ENCODE measurements around the gene PSMB11.

PSMB11 gene

DNA sequence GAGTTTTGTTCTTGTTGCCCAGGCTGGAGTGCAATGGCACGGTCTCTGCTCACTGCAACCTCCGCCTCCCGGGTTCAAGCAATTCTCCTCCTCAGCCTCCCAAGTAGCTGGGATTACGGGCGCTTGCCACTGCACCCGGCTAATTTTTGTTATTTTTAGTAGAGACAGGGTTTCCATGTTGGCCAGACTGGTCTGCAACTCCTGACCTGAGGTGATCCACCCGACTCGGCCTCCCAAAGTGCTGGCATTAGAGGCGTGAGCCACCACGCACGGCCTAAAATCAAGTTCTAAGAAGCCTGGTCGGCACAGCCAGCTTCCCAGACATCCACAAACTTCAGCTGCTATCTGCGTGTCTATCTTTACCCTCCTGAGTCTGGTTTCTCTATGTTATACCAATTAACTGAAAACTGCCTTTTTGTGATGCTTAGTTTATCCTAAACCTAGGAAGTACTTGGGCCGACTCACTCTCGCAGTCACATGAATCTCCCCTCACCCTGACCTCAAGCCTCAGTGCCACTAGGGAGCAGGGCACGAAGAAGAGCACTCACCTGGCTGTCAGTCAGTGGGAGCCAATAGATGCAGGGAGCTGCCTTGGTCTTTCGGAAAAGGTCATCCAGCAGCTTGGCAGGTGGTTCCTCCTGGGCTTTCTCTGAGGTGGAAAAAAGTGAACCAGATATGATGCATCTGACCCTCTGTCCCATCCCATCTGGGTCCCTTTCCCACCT lies 18.7 kb downstream of the PSMB11 start:
- DNase-seq: no peak

DNA sequence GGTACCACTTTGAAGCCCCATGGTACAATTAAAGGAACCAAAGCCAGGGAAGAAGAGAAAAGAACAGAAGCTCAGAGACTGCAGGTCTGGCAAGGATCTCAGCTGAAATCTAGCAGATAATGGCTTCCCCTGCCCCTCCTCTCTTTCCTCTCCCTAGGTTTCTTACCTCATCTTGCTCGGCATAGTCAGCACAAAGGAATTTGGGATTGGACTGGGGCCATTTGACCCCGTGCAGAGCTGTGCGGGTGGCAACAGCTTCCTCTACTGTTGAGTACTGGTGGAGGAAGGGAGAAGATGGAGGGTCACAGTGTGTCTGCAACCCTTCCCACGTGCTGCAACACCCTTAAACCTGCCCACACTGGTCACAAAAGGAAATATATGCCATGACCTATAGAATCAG lies 20.0 kb downstream of the PSMB11 start:
- DNase-seq: no peak

DNA sequence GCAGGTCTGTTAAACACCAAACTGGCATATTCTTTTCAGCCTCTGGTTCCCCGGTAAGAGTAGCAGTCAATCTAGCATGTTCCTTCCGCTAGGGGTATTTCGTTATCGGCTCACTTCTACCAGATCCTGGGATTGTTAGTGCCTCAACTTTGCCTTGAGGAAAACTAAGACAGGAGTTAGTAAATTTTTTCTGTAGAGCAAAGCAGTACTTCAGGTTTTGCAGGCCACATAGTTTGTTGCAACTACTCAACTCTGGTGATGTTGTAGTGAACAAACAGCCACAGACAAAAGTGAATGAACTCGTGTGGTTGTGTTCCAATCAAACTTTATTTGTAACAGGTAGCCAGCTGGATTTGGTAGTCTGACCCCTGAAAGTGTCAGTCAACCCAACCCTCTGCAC lies 21.6 kb downstream of the PSMB11 start:
- DNase-seq: no peak

DNA sequence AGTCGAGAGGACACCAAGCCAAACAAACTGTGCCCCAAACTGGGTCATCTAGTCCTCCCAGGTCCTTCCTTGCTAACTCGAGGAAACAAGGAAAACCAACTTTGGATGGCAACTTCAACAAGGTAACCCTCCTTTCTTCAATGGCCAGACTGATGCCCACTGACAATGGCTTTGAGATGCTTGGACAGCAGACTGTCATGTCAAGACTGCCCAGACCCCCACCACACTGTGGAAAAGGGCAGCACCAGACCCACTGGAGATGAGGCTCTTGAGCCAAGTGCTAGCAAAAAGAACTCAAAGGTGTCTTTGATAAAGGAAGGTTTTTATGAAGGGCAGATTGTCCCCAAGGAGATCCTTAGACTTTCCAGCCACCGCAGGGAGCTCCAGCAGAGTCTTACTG lies 24.4 kb downstream of the PSMB11 start:
- DNase-seq: no peak

DNA sequence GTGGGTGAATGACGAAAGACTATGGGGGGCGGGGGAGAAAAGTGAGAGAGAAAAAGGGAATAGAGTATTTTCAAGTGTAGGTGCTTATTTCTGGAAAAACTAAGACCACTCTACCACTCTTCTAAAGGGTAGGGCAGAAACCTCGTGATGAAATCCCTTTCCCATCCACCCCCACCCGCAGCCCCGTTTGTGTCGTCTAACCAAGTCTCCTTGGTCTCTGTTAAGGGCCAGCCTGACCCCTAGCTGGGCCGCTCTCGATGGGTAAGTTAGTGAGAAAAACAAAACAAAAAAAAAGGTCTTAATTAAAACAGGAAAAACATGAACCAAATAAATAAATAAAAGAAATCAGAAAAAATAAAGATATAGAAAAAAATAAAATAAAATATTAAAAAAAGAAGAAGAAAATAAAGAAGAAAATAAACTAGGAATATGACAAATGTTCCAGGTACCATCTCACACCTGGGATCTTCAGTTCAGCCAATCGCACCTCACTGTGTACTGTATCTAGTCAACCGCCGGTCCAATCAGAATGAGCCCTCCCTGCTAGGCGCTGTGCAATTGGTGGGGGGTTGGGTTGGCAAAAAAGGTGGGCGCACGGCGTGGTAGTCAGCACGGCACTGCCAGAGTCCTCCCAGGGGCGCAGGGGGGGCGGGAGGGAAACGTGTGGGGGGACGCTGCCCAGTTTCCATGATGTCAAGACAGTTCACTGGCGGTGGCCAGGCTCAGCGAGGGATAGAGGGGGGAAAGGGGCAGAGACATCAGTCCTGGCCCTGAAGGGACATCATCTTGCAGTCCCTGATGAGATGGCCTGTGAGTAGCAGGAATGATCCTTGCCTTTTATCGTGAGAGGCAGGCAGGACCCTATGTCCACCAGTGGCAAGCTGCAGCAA lies 25.1 kb downstream of the PSMB11 start:
- DNase-seq: no peak

DNA sequence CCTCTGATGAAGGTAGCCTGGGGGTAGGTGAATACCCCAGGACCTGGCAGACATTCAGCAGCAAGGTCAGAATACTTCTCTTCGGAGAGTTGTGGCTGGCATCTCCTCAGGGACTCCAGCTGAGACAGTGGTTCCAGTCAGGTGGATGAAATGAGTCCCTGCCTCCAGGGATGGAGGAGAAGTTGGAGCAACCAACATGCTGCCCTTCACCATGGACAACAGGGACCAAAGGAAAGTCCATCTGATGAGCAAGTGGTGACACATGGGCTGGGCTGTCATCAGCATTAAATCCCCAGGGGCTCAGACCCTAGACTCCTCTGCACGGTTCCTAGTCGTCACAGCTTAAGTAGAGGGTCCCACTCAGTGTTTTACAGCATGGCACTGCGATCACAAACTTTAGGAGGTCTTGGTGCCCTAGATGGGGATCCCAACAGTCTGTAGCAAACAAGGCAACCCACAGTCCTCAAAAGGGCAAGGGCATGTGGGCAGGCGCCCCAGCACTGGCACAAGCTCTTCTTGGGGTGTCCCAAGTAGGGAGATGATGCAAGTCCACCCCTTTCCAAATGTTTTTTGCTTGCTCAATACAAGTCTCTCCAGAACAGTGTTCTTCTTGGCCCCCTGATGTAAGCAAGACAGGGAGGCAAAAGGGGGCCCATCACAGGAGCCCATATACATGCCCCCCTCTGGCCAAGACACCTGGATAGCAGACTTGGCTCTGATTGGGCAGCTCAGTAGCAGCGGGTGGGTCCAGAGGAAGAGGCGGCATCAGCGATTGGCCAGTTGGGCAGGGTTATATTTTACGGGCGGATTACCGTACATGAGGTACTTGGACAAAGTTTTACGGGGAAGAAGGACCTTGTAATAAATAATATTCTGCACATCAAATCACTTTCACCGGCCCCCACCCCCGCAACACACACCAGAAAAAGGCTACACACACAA lies 26.1 kb downstream of the PSMB11 start:
- no peak for DNase-seq

DNA sequence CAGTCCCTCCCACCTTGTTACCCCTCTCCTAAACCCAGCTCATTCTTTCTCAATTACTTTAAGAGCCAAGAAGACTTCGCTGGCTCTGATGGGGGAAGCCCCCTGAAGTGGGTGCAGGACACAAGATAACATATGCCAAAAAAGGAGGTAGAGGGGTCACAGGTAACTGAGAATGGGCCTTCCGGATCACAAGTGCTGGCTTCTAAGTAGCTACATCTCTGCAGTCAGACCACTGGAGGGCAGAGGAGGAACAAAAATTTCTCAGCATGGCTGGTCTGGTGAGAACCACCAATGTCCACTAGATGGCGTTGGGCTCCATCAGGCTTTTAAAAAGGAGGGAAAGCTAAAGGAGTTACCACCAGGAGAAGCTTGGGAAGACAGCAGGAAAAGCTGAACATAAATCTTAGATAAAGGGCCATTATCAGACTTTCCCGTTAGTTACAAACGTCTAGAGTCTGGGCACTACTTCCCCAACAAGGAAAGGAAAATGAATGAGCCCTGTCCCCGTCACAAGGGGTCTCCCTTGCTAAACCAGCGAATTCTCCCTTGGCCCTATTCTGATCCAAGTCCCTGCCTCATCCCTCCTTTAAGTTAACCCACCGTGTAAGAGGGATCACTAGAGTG lies 26.9 kb downstream of the PSMB11 start:
- no peak for DNase-seq

DNA sequence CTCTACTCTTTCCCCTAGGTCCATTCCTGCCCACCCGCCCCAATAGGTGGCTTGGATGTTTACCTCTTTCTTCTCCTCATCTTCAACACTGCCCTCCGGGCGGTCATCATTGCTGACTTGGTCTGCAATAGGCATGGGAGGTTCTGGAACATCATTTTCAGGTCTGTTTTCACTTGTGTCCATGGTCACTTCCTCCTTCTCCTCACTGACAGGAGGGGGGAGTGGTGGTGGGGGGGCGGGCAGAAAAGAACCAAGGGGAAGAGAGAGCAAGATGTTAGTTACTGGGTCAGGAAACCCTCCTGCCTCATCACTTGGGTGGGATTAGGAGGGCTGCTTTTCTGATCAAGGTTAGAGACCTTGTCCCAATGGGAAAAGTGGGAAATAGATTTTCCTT lies 27.4 kb downstream of the PSMB11 start:
- no peak for DNase-seq

DNA sequence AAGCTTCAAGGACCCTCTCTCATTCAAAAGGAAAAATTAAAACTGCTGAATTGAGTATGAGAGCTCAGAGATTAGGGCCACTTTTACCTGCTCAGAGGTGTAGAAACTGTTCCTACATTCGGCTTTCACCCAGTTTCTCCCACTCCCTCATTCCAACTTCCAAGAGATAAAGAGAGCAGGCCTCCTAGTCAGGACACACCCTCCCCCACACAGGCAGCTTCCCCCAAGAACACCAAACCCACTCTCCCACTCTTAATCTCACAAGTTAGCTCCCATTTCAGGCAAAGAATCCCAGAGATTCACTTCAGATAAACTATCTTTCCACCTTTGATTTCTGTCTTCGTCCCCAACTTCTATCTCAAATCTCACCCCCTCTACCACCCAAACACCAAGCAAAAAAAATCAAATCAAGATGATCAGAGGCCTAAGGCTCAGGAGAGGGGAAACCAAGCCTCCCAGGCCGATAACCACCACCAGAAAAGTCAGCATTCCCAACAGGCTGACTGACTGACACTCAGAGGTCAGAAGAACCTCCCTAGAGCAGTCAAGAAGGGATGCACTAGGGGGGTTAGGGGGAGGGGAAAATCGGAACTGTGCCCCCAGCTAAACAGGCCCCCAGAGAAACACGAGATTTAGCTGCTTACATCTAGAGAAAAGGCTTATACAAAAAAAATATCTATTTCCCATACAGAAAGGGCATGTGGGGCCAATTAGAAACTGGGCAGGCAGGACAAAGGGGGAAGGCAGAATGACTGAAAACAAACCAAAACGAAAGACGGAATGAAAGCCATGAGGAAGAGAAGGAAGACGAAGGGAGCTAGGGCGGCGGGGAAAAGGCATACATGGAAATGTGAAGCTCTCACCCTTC lies 28.5 kb downstream of the PSMB11 start:
- no peak for DNase-seq

DNA sequence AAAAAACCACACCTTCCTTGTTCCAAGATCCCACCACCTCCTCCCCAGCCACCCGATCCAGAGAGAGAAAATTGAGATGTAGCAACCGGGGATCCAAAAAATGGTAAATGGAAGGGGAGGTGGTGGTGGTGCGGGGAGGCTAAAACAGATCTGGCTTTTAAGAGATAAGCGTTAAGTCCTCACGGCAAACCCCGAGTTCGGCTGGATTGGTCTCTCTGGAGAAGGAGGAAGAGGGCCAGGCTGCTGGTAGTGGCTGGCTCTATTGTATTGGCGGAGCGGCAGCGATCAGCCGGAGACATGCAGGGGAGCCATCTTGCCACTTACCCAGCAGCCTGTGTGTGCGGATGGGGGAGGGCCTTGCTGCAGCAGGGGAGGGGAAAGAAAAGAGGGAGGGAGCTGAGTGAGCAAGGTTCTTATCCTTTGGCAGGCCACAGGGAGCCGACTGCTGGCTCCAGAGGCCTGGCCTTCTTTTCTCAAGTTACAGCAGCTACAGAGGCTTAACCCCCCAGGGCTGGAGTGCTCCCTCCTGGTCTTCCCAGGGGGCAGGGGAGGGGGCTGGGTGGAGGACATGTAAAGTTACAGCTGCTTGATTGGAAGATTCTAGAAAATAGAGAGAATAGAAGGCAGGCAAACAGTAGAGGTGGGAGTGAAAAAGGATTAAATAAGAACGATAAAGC lies 29.4 kb downstream of the PSMB11 start:
- DNase-seq: no peak

DNA sequence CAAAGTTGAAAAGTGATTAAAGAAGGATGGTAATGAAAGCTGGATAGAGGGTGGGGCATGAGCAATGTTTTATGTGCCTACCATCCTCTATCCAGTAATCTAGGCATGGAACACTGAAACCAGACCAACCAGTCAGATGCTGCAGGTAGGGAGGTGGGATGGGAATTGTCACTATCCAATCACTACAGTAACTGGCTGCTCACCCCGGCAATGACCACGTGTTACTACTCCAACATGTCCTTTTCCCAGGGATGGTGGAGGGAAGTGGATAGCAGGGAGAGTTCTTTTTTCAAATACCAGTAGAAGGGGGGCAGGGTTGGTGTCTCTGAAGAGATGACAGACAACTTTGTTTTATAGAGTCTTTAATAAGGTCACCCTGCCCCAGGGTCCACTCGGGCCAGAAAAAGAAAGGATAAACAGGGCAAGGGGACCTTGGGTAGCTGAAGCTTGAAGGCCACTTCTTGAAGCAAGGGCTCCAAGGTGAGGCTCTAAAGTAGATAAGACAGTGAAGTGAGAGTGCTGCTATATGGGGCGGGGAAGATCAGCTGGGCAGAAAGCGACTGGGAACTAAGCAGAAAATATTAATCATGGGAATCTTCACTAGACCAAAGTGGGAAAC lies 30.0 kb downstream of the PSMB11 start:
- DNase-seq: no peak

DNA sequence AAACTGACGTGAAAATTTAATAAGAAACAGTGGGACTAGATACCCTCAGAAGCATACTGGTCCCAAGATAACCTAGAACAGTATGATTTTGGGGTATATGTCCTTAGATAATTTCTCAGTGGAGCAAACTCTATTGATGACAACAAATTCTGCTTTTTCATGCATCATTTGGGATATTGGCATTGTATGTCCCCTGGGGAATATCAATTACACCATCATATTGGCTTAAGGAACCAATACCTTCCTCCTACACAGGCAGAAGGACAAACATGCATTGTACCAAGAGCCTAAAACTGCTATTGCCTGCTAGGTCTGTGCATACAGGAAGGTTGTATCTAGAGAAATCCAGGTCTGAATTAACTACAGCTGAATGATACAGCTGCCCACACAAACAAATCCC lies 32.9 kb downstream of the PSMB11 start:
- no peak for DNase-seq

DNA sequence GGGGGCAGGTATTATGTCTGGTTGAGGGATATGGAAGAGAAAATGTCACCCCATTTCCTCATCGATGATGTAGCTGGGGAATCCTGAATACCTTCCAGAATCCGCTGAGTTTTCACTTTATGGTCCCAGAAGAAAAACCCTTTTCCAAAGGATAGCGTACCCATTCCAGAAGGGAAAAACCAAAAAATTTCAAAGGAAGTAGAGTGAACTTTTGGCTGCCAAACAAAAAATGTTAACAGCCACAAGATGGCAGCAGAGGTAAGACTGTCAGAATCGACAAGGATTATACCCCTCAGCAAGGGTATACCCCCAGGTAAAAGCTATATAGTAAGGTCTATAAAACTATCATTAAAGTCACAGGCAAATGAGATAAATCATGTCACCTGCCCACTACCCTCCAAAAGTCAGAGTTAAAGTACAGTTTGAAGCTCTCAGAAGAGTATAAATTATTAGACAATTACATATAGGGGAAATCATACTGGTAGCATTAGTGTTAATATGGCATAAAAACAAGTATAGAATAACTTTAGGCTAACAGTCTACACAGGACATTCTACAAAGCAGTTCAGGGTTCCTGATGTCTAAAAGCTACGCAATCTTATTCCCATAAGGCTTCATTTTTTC lies 34.9 kb downstream of the PSMB11 start:
- DNase-seq: no peak

DNA sequence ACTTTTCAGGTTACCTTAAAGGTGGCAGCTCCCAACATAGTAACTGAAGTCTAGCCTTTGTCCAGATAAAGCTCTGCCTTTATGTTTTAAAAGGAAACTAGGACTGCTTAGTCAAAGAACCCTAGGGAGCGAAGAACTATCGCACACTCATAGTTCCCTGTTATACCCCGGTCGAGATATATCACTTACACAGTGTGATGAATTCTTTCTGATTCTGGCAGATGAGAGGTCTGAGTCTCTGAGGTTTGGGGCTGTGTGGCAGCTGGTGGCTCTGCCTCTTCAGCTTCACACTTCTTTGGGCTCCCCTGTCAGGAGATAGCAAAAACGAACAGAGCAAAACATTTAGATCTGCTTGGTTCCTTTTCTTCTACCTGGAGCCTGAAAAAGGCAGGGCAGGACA lies 36.0 kb downstream of the PSMB11 start:
- no peak for DNase-seq

DNA sequence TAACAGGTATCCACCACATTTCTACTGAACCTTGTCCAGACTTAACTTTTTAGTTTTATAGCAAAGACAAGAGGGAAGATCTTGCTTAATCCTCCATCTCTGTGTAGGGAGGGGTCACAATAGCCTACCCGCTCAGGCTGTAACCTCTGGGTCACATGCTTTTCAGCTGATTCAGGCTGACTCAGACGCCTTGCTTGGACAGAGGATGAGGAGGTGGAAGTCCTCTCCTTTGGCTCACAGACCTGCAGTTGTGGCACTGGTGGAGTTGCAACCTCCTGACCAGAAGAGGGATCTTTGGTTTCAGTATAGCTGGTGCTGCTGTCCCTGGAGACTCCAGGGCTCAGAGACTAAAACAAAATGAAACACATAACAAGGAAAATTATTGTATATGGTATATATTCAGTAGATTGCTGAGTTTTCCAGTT lies 36.7 kb downstream of the PSMB11 start:
- no peak for DNase-seq

DNA sequence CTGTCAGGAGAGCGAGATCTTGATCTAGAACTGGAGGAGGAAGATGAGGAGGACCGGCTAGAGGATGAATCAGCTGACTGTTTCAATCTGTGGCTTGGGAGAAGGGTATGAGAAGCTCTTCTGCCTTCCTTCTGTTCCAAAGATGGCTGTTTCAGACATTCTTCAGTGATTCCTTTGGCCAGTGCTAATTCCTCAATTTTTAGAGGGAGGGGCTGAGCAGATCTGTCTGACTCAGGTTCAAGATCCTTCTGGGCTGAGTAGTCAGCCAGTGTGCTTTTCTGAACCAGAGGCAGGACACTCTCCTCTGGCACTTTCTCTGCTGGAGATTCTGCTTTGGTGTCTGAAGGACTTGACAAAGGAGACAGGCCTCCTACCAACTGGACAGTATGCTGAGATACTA lies 37.7 kb downstream of the PSMB11 start:
- DNase-seq: no peak

DNA sequence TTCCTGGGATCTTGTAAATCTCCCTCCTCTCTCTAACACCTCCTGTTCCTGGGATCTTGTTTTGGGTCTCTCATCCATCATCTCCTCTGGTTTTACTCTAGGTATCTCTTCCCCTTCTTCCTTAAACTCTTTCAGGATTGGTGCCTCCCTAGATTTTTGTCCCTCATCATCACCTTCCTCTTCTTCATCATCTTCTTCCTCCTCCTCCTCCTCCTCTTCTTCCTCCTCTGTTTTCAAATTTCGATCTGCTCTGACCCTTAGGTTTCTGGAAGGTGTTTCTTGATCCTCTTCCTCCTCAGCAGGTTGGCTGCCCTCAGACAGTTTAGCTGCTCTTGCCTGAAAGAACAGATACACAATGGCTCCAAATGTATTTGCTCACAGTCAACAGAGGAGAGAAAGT lies 38.5 kb downstream of the PSMB11 start:
- DNase-seq: no peak

DNA sequence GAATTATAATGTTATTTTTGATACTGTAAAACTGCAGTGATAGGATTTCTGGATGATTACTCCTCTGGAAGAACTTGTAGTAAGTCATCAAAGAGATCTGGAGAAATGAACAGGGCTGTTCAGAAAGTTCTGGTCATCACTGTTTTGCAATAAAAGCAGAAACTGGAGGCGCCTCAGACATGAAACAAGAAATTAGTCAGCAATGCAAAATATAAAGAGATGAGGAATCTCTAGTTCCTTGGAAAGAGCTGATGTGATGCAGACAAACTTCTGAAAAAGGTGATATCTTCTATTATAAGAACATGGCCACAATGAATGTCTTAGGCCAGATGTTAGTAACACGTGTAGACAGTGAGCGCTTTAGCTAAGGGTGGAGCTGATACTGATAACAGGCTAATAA lies 43.4 kb downstream of the PSMB11 start:
- no peak for DNase-seq

DNA sequence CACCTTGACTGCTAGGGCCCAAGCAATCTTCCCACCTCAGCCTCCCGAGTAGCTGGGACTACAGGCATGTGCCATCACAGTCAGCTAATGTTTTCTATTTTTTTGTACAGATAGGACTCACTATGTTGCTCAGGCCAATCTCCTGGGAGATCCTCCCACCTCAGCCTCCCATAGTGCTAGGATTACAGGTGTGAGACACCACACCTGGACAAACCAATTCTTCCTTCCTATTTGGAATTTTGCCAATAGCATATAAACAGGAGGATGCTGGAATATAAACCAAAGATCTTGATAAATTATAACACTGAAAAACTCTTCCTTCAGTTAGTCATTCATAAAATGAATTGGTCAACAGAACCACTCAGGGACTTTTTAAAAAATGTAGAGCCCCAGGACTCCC lies 44.6 kb downstream of the PSMB11 start:
- DNase-seq: no peak

Data from OCI-M1 (cell line).